HFF-Myc (cell line): ENCODE measurements around the gene KCTD19.

Source experiments
- DNase-seq: peaks from one replicate; pipeline ENCODE4 v3.0.0-alpha.2; 2011; ENCODE audit warnings: low read depth; ENCODE audit errors: extremely low read depth
- H3K4me3 ChIP-seq: replicated peaks from 2 replicates; pipeline ENCODE4 v1.5.1; 2011; ENCODE audit warnings: low read depth, mild to moderate bottlenecking, control low read depth, low read length
- TF ChIP-seq, protein P1 (sequence below): IDR thresholded peaks from 2 replicates; pipeline ENCODE4 v1.5.1; 2012; ENCODE audit warnings: mild to moderate bottlenecking, low read depth, low read length, control low read depth; ENCODE audit errors: missing control alignments

KCTD19 gene

DNA sequence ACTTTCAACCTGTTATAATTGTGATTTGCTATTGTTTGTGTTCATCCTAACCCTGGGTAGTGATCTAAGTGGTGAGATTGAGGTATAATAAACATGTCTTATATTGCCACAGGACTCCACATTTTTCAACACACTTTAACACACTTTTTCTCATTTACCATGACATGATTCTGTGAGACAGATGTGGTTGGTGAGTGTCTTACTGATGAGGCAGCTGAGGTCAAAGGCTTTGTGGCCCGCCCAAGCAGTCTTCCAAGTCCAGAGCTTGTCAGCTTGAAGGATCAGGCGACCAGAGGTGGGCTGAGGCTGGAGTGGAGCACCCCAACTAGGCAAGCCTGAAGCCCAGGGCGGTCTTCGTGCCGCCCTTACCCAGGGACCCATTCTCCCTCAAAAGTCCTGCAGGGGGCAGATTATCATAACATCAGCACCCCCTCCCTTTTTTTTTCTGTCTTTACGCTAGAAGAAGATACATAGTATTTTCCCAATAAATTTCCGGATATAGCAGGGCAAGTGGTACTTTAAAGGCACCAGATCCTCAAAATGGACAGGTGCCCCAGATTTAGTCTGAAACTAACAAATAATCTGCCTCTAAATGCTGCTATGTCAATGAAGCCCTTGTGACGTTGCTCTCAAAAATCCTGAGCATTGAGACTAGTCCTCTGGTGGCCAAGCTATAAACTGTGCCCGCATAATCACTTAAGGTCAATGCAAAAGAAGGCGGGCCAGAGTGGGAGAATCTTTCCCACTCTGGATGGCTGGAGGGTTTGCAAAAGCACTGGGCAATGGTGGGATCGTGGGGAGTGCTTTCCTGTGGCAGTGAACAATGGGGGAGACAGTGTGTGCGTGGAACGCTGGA is 21.1 kb downstream of the KCTD19 start:
- DNase-seq = no peak
- H3K4me3 ChIP-seq = no peak overlapping the region
- TF ChIP-seq, protein P1, sequence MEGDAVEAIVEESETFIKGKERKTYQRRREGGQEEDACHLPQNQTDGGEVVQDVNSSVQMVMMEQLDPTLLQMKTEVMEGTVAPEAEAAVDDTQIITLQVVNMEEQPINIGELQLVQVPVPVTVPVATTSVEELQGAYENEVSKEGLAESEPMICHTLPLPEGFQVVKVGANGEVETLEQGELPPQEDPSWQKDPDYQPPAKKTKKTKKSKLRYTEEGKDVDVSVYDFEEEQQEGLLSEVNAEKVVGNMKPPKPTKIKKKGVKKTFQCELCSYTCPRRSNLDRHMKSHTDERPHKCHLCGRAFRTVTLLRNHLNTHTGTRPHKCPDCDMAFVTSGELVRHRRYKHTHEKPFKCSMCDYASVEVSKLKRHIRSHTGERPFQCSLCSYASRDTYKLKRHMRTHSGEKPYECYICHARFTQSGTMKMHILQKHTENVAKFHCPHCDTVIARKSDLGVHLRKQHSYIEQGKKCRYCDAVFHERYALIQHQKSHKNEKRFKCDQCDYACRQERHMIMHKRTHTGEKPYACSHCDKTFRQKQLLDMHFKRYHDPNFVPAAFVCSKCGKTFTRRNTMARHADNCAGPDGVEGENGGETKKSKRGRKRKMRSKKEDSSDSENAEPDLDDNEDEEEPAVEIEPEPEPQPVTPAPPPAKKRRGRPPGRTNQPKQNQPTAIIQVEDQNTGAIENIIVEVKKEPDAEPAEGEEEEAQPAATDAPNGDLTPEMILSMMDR = no peak

DNA sequence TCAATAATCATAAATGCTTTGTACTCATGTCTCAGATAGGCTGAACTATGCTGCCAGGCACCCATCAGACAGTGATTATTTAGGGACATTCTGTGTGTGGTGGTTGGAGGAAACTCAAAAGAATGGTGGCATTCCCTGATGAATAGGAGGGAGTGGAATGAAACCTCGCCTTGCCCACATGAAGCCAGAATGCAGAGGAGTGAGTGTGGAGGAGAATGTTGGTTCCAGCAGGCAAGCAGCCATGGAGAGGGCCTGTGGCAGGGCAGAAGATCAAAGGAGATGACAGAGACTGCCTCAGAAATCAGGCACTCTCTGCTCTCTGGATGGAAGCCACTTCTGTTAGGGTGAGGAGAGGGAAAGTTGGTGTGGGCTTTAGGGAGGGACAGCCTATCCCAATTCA is 22.5 kb downstream of the KCTD19 start:
- TF ChIP-seq, protein P1 = no peak
- H3K4me3 ChIP-seq = no peak overlapping the region
- no peak for DNase-seq

- TF ChIP-seq, protein P1 = no peak
- DNase-seq = no peak
- no peak overlapping the region for H3K4me3 ChIP-seq
Measured at GRCh38 chr16:67302970-67303369, 23.6 kb downstream of the KCTD19 start.

DNA sequence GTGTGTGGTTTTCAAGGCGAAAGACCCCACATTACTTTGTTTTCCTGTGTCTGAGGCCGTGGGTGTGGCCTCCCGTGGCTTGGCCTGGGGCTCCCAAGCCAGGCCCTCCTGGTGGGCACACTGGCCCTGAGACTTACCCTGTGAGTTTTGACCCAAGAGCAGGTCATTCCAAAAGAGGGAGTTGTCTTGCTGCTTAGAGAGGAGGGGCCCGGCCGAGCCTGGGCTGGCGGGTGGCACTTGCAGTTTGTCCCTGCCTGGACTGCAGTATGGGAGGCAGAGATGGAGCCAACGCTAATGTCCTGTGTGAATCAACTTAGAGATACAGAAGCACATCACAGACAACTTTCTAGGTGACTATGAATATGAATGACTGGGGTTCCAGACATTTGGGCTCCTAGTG is 24.5 kb downstream of the KCTD19 start:
- no peak for DNase-seq
- TF ChIP-seq, protein P1 = no peak
- no peak overlapping the region for H3K4me3 ChIP-seq

DNA sequence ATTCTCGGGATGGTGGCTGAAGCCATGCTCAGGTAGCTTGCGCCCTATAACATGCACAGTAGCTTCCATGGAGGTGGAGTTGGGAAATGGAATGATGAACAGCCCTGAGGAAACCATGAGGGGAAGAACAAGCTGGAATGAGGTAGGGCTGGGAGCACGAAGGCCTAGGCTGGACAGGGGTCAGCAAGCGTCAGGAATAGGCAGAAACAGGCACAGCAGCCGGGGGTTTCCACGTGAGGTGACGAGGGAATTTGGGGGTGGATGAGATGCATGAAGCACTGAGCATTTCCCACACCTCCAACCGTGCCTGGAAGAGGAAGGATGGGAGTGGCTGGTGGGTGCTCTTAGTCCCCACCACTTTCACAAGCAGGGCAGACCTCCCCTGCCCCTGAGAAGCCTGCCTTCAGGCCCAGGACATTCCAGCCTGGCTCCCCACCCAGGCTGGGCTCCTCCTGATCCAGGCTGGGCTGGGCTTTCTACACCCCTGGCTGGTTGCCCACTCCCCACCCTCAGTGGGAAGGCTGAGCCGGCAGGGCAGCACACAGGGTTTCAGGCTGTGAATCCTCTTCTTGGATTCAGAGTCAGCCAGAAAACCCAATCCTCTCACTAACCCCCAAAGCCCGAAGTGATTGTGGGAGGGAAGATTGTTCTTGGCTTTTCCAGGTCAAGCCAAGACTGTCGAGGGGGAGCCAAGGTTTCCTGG is 25.3 kb downstream of the KCTD19 start:
- DNase-seq = no peak
- no peak overlapping the region for H3K4me3 ChIP-seq
- TF ChIP-seq, protein P1 = no peak

DNA sequence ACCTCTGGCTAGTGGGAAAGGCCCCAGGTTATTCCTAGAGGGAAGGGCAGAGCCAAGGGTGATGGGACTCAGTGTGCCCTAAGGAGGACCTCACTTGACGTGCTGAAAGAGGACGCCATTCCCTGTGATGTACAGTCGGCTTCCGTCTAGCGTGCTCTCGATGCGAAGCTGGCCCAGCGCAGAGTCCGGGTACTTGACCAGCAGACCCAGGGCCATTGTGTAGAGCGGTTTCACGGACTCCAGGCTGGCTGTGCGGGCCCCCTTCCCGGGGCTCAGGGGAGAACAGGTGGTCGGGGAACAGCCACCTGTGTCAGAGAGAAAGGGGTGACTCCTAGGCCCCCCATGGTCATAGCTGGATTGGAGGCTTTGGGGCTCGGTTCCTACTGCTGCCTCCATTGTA is 27.3 kb downstream of the KCTD19 start:
- no peak overlapping the region for H3K4me3 ChIP-seq
- TF ChIP-seq, protein P1 = no peak
- no peak for DNase-seq
